ENCODE data around the gene CACNA1A. TPM values are rescaled to one million over a fixed set of nuclear protein-coding genes. Genes with fewer than 3 reads are reported as not detected.
A peak's percentile ranks its signal among the peaks of the same experiment; 100 is the strongest.

The CACNA1A gene
- total RNA-seq, 4 donors from 2014 or later, result 1.1 TPM; not detected in 3

DNA sequence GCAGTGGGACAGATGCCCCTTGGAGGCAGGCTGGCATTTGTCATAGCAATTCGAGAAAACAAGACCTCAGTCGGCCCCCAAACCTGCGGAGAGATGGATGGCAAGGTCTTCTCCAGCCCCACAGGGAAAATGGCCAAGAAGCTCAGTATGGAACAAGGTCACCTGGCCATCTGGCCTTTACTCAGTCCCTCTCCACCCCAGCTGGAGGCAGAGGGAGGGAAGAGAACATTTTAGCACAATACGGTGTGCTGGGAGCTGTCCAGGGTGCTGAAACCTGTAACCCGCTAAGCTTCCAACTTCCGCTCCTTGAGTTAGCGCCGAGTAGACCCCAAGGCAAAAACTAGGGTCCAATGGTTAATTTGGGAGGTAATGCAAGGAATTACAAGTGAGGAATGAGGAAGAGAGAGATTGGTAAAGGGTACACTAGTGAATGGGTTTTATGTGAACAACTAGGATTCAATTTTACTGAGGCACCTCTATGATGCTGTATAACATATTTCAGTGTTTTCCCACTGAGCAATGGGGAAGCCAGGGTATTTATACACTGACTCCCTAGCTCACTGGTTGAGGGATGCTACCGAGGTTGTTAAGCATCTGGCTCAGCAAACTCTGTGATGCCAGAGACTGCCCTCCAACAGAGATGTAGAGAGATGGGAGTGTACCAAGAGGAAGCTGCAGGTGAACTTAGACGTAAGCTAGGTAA is 64.3 kb downstream of the CACNA1A start:
- Histone ChIP-seq H3K4me3 (no peak overlapping the region), H3K27me3 (peaks cover 0 to 8% (median 0%) of the 10 kb centered on the region in 4 donors), H3K36me3 (no peaks in the 10 kb centered on the region), H3K9me3 (no peaks in the 10 kb centered on the region), H3K27ac (no peak overlapping the region), H3K4me1 (no peaks in the 10 kb centered on the region)
- 29 to 46% methylated on average over 8 to 9 of the region's 10 CpGs for WGBS, 2 donors
- DNase-seq, result no peak
- intact Hi-C loops (cut with DNase I), result no loop called here
- TF ChIP-seq, protein P1, sequence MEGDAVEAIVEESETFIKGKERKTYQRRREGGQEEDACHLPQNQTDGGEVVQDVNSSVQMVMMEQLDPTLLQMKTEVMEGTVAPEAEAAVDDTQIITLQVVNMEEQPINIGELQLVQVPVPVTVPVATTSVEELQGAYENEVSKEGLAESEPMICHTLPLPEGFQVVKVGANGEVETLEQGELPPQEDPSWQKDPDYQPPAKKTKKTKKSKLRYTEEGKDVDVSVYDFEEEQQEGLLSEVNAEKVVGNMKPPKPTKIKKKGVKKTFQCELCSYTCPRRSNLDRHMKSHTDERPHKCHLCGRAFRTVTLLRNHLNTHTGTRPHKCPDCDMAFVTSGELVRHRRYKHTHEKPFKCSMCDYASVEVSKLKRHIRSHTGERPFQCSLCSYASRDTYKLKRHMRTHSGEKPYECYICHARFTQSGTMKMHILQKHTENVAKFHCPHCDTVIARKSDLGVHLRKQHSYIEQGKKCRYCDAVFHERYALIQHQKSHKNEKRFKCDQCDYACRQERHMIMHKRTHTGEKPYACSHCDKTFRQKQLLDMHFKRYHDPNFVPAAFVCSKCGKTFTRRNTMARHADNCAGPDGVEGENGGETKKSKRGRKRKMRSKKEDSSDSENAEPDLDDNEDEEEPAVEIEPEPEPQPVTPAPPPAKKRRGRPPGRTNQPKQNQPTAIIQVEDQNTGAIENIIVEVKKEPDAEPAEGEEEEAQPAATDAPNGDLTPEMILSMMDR (IDR thresholded peaks at IDR 0.05), result no peak
- TF ChIP-seq POLR2A (IDR thresholded peaks at IDR 0.05), result no peak

DNA sequence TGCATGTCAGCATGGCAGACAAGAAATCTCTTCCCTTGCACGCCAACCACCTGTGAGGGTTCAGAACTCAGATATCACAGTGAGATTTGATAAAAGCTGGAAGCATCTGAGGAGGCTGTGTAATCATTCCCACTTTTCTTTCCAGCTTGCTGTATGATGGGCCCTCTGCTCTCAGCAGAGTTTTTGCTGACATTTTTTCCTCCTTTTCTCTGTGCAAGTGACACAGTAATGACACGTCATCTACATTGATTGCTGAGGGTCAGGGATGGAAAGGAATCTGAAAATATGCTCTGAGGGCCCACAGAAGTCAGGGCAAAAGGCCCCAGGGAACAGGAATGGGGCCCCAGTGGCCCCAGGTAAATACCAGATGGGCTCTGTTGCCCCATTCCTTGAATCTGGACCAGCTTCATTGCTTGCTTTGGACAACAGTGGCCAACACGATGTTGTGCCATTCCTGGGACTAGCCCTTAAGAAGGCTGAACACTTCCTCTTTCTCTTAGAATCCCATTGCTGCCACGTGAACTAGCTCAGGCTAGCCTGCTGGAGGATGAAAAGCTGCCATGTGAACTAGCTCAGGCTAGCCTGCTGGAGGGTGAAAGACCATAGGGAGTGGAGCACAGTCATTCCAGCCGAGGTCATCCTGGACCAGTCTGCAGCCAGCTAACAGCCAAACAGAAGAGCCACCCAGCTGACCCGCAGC is 68.2 kb downstream of the CACNA1A start:
- WGBS, 2 donors, result 61 to 63% methylated on average over 2 to 4 of the region's 6 CpGs
- no peak for DNase-seq
- Histone ChIP-seq H3K9me3 (no peaks in the 10 kb centered on the region), H3K4me3 (no peak overlapping the region), H3K27me3 (no peaks in the 10 kb centered on the region), H3K4me1 (no peaks in the 10 kb centered on the region), H3K27ac (no peak overlapping the region), H3K36me3 (no peaks in the 10 kb centered on the region)
- no peak for TF ChIP-seq POLR2A (IDR thresholded peaks at IDR 0.05)
- TF ChIP-seq, protein P1 (IDR thresholded peaks at IDR 0.05), result no peak
- intact Hi-C loops (cut with DNase I), result no loop called here

DNA sequence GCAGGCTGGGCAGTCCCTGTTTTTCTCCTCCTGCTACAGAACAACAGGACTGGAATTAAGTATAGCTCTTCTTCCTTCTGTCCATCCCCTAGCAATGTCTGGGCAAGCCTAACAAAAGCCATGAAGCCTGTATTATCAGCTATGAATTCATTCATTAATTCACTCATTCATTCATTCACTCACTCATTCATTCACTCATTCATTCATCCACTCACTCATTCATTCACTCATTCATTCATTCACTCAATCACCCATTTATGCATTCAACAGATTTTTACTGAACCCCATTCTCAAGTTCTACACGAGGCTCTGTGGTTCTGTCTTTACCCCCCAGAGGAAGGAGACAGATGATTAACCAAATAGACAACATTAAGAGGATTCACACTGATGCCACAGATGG is 69.9 kb downstream of the CACNA1A start:
- intact Hi-C loops (cut with DNase I), result no loop called here
- Histone ChIP-seq H3K36me3 (no peaks in the 10 kb centered on the region), H3K27ac (no peak overlapping the region), H3K4me1 (no peaks in the 10 kb centered on the region), H3K27me3 (no peaks in the 10 kb centered on the region), H3K9me3 (no peaks in the 10 kb centered on the region), H3K4me3 (no peak overlapping the region)
- DNase-seq, result no peak
- WGBS, 2 donors, result 57 to 60% methylated on average over 1 of the region's 1 CpG
- no peak for TF ChIP-seq POLR2A (IDR thresholded peaks at IDR 0.05)
- TF ChIP-seq, protein P1 (IDR thresholded peaks at IDR 0.05), result no peak

DNA sequence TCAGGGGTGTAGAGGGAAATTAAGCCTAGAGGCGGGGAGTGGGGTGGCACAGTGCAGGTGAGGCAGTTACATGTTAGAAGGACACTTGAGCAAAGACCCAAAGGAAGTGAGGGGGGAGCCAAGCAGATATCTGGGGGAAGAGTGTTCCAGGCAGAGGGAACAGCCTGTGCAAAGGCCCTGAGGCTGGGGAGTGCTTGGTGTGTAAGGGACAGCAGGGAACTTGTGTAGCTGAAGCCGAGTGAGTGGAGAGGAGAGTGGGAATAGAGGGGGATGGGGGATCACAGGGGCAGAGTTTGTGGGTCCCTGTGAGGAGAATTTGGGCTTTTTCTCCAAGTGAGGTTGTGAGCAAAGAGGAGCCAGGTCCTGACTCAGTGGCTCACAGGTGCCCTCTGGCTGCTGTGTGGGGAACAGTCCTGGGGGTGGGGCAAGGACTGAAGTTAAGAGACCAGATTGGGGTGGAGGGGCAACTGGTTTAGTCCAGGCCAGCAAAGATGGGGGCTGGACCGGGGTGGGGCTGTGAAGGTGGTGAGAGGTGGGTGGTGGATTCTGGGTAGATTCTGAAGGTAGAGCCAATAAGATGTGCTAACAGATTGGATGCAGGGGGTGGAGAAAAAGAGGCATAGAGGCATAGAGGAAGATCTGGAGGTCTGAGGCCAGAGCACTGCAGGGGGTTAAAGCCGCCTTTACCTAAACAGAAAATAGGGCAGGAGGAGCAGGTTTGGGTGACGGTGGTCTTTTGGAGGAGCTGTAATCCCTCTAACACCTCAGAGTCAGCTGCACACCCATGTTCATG is 75.3 kb downstream of the CACNA1A start:
- no peak for DNase-seq
- H3K9me3 ChIP-seq, result peaks cover 0 to 5% (median 0%) of the 10 kb centered on the region in 3 donors
- H3K27me3 ChIP-seq, result peaks cover 0 to 17% (median 0%) of the 10 kb centered on the region in 4 donors
- intact Hi-C loops (cut with DNase I), result loop anchor here (5.0 kb wide), 1 partner anchor 154 kb away; no protein-coding TSS in a partner anchor
- no peak overlapping the region for H3K27ac ChIP-seq
- H3K36me3 ChIP-seq, result no peaks in the 10 kb centered on the region
- TF ChIP-seq, protein P1 (IDR thresholded peaks at IDR 0.05), result peak in 5 of 6 experiments; percentile 49 to 84 (median 70)
- TF ChIP-seq POLR2A (IDR thresholded peaks at IDR 0.05), result no peak
- no peak overlapping the region for H3K4me3 ChIP-seq
- H3K4me1 ChIP-seq, result no peaks in the 10 kb centered on the region
- WGBS, 2 donors, result 56 to 57% methylated on average over 5 of the region's 5 CpGs

Data from esophagus squamous epithelium (tissue), 5 donors.